WTC11 (cell line): ENCODE data around the gene ZNF787. TPM values are rescaled to one million over a fixed set of nuclear protein-coding genes. Genes with fewer than 3 reads are reported as not detected.

Experiments used
- ATF6 ChIP-seq: sonication (generic); formaldehyde crosslinking; IDR thresholded peaks from 2 replicates; pipeline ENCODE4 v1.8.1; 2023; ENCODE audit warnings: mild to moderate bottlenecking, missing genetic modification reagents
- CREM ChIP-seq: sonication (generic); formaldehyde crosslinking; IDR thresholded peaks from 2 replicates; pipeline ENCODE4 v1.8.1; 2022; ENCODE audit warnings: mild to moderate bottlenecking, missing genetic modification reagents, moderate library complexity
- E2F1 ChIP-seq: sonication (generic); formaldehyde crosslinking; IDR thresholded peaks from 2 replicates; pipeline ENCODE4 v1.8.0; 2022; ENCODE audit warnings: mild to moderate bottlenecking, missing genetic modification reagents
- EMX1 ChIP-seq: fragments of 250-450 bp; sonication (Bioruptor Pico); IDR thresholded peaks from 2 replicates; pipeline ENCODE4 v1.8.0; 2021; ENCODE audit warnings: mild to moderate bottlenecking
- ETV6 ChIP-seq: sonication (generic); formaldehyde crosslinking; IDR thresholded peaks from 2 replicates; pipeline ENCODE4 v1.8.1; 2022; ENCODE audit warnings: mild to moderate bottlenecking, missing genetic modification reagents
- FOXJ3 ChIP-seq: sonication (generic); formaldehyde crosslinking; IDR thresholded peaks from 2 replicates; pipeline ENCODE4 v1.9.0; 2021; ENCODE audit warnings: missing genetic modification reagents, mild to moderate bottlenecking, borderline replicate concordance
- HMGA2 ChIP-seq: fragments of 250-450 bp; sonication (Bioruptor Pico); IDR thresholded peaks from 2 replicates; pipeline ENCODE4 v1.4.0; 2021; ENCODE audit warnings: mild to moderate bottlenecking, moderate library complexity
- JAZF1 ChIP-seq: fragments of 250-450 bp; sonication (Bioruptor Pico); IDR thresholded peaks from 2 replicates; pipeline ENCODE4 v1.9.0; 2021; ENCODE audit warnings: moderate library complexity, mild to moderate bottlenecking, inconsistent platforms
- KAT7 ChIP-seq: sonication (generic); formaldehyde crosslinking; IDR thresholded peaks from 2 replicates; pipeline ENCODE4 v1.8.1; 2023; ENCODE audit warnings: missing genetic modification reagents, mild to moderate bottlenecking, borderline replicate concordance
- MLX ChIP-seq: sonication (generic); formaldehyde crosslinking; IDR thresholded peaks from 2 replicates; pipeline ENCODE4 v1.8.1; 2023; ENCODE audit warnings: mild to moderate bottlenecking, missing genetic modification reagents, moderate library complexity
- MXD4 ChIP-seq: fragments of 250-450 bp; sonication (Bioruptor Pico); IDR thresholded peaks from 2 replicates; pipeline ENCODE4 v1.8.0; 2021; ENCODE audit warnings: mild to moderate bottlenecking, moderate library complexity, borderline replicate concordance
- MYBL2 ChIP-seq: sonication (generic); formaldehyde crosslinking; IDR thresholded peaks from 2 replicates; pipeline ENCODE4 v1.8.1; 2023; ENCODE audit warnings: mild to moderate bottlenecking, moderate library complexity, missing genetic modification reagents
- NFE2L1 ChIP-seq: sonication (generic); formaldehyde crosslinking; IDR thresholded peaks from 2 replicates; pipeline ENCODE4 v1.8.1; 2023; ENCODE audit warnings: missing genetic modification reagents
- RELA ChIP-seq: sonication (generic); formaldehyde crosslinking; IDR thresholded peaks from 2 replicates; pipeline ENCODE4 v1.8.1; 2022; ENCODE audit warnings: missing genetic modification reagents, mild to moderate bottlenecking, borderline replicate concordance
- SOX15 ChIP-seq: fragments of 250-450 bp; sonication (Bioruptor Pico); IDR thresholded peaks from 2 replicates; pipeline ENCODE4 v1.9.0; 2021; ENCODE audit warnings: mild to moderate bottlenecking
- TCF7 ChIP-seq: sonication (generic); formaldehyde crosslinking; IDR thresholded peaks from 2 replicates; pipeline ENCODE4 v1.8.0; 2022; ENCODE audit warnings: mild to moderate bottlenecking, low read depth, missing genetic modification reagents, moderate library complexity
- ZBTB21 ChIP-seq: sonication (generic); formaldehyde crosslinking; IDR thresholded peaks from 2 replicates; pipeline ENCODE4 v1.8.1; 2023; ENCODE audit warnings: mild to moderate bottlenecking, missing genetic modification reagents, borderline replicate concordance
- ZNF232 ChIP-seq: sonication (generic); formaldehyde crosslinking; IDR thresholded peaks from 2 replicates; pipeline ENCODE4 v1.8.0; 2022; ENCODE audit warnings: mild to moderate bottlenecking, missing genetic modification reagents
- ZNF263 ChIP-seq: sonication (generic); formaldehyde crosslinking; IDR thresholded peaks from 2 replicates; pipeline ENCODE4 v1.8.1; 2022; ENCODE audit warnings: low read depth, mild to moderate bottlenecking, moderate library complexity, missing genetic modification reagents
- ZNF317 ChIP-seq: sonication (generic); formaldehyde crosslinking; IDR thresholded peaks from 2 replicates; pipeline ENCODE4 v1.8.1; 2023; ENCODE audit warnings: low read depth, mild to moderate bottlenecking, moderate library complexity, missing genetic modification reagents, borderline replicate concordance
- ZNF416 ChIP-seq: fragments of 250-450 bp; sonication (Bioruptor Pico); IDR thresholded peaks from 2 replicates; pipeline ENCODE4 v1.9.0; 2021; ENCODE audit warnings: mild to moderate bottlenecking, inconsistent platforms
- ZSCAN18 ChIP-seq: fragments of 250-450 bp; sonication (Bioruptor Pico); IDR thresholded peaks from 2 replicates; pipeline ENCODE4 v2.1.2; 2022; ENCODE audit warnings: mild to moderate bottlenecking, moderate library complexity
- total RNA-seq: library from RNA; stranded (reverse); gene quantifications from 3 replicates; pipeline ENCODE4 v1.2.3, GENCODE V29; 2021
- TF ChIP-seq, protein P1 (sequence below): fragments of 250-450 bp; sonication (Bioruptor Pico); IDR thresholded peaks from 2 replicates; pipeline ENCODE4 v1.9.0; 2021; ENCODE audit warnings: mild to moderate bottlenecking
- TF ChIP-seq, protein P2 (sequence below): sonication (generic); formaldehyde crosslinking; IDR thresholded peaks from 2 replicates; pipeline ENCODE4 v1.8.0; 2022; ENCODE audit warnings: mild to moderate bottlenecking, missing genetic modification reagents
- TF ChIP-seq, protein P3 (sequence below): sonication (generic); formaldehyde crosslinking; IDR thresholded peaks from 2 replicates; pipeline ENCODE4 v1.8.1; 2022; ENCODE audit warnings: mild to moderate bottlenecking, moderate library complexity, missing genetic modification reagents
- TF ChIP-seq, protein P4 (sequence below): sonication (generic); formaldehyde crosslinking; IDR thresholded peaks from 2 replicates; pipeline ENCODE4 v1.8.0; 2022; ENCODE audit warnings: mild to moderate bottlenecking, missing genetic modification reagents
- TF ChIP-seq, protein P5 (sequence below): sonication (generic); formaldehyde crosslinking; conservative IDR thresholded peaks from 2 replicates; pipeline ENCODE4 v1.8.1; 2022; ENCODE audit warnings: mild to moderate bottlenecking, missing genetic modification reagents
- TF ChIP-seq, protein P6 (sequence below): sonication (generic); formaldehyde crosslinking; IDR thresholded peaks from 2 replicates; pipeline ENCODE4 v1.8.1; 2022; ENCODE audit warnings: low read depth, mild to moderate bottlenecking, moderate library complexity, missing genetic modification reagents, borderline replicate concordance

The ZNF787 gene
- total RNA-seq, 1 experiment from 2014 or later = 62.9 TPM

DNA sequence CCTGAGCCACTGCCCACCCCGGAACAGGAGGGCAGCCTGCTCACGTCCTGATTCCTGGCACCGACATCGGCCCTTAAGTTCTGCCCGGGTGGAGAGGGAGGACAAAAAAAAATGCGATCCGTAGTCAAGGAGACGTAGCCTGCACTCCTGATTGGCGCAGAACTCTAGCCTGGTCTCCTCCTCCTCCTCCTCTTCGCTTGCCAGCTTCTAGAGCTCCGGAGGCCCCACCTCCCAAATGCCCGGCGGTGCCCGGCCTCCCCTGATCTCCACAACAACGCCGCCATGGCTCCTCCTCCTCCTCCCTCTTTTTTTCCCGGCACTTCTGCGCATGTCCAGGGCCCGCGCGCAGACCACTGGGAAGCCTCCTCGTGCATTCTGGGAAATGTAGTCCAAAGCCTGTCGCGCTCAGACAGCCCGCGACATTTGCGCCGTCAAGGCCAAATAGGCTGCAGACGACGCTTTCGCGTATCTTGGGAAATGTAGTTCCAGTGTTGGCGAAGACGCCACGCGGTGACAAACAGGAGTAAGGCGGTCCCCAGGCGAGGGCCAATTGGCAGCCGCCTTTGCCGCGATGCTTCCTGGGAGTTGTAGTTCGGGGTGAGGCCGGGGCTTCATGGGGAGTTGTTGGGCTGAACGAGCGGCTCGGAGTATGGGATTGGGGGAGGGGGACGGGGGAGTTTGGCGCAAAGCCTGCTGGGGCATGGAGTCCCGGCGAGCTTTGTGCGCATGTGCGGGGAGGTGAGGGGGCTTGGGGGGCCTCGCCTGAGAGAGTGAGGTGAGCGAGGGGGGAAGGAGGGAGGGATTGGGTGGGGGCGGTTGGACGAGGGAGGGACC is 19.7 kb upstream of the ZNF787 start, which contains the start of gene ZNF444 (continued):
- TF ChIP-seq, protein P1, sequence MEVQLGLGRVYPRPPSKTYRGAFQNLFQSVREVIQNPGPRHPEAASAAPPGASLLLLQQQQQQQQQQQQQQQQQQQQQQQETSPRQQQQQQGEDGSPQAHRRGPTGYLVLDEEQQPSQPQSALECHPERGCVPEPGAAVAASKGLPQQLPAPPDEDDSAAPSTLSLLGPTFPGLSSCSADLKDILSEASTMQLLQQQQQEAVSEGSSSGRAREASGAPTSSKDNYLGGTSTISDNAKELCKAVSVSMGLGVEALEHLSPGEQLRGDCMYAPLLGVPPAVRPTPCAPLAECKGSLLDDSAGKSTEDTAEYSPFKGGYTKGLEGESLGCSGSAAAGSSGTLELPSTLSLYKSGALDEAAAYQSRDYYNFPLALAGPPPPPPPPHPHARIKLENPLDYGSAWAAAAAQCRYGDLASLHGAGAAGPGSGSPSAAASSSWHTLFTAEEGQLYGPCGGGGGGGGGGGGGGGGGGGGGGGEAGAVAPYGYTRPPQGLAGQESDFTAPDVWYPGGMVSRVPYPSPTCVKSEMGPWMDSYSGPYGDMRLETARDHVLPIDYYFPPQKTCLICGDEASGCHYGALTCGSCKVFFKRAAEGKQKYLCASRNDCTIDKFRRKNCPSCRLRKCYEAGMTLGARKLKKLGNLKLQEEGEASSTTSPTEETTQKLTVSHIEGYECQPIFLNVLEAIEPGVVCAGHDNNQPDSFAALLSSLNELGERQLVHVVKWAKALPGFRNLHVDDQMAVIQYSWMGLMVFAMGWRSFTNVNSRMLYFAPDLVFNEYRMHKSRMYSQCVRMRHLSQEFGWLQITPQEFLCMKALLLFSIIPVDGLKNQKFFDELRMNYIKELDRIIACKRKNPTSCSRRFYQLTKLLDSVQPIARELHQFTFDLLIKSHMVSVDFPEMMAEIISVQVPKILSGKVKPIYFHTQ (CRISPR knock-in tag) = no peak
- TF ChIP-seq EMX1 (CRISPR knock-in tag) (no peak), TCF7 (CRISPR knock-in tag) (no peak), MXD4 (CRISPR knock-in tag) (no peak), ZNF232 (CRISPR knock-in tag) (no peak), E2F1 (CRISPR knock-in tag) (no peak), MLX (CRISPR knock-in tag) (no peak), ZNF263 (CRISPR knock-in tag) (no peak), SOX15 (CRISPR knock-in tag) (no peak), JAZF1 (no peak), KAT7 (CRISPR knock-in tag) (no peak), ZBTB21 (CRISPR knock-in tag) (no peak), ZNF416 (CRISPR knock-in tag) (no peak), FOXJ3 (CRISPR knock-in tag) (no peak), MYBL2 (CRISPR knock-in tag) (no peak), CREM (peak; percentile 87), NFE2L1 (CRISPR knock-in tag) (no peak), HMGA2 (CRISPR knock-in tag) (no peak), ATF6 (CRISPR knock-in tag) (no peak), ETV6 (CRISPR knock-in tag) (no peak; the same call in 1 of the 2 replicates), RELA (CRISPR knock-in tag) (no peak), ZNF317 (CRISPR knock-in tag) (no peak), ZSCAN18 (CRISPR knock-in tag) (no peak)
- TF ChIP-seq, protein P2, sequence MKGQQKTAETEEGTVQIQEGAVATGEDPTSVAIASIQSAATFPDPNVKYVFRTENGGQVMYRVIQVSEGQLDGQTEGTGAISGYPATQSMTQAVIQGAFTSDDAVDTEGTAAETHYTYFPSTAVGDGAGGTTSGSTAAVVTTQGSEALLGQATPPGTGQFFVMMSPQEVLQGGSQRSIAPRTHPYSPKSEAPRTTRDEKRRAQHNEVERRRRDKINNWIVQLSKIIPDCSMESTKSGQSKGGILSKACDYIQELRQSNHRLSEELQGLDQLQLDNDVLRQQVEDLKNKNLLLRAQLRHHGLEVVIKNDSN (CRISPR knock-in tag) = no peak
- TF ChIP-seq, protein P3, sequence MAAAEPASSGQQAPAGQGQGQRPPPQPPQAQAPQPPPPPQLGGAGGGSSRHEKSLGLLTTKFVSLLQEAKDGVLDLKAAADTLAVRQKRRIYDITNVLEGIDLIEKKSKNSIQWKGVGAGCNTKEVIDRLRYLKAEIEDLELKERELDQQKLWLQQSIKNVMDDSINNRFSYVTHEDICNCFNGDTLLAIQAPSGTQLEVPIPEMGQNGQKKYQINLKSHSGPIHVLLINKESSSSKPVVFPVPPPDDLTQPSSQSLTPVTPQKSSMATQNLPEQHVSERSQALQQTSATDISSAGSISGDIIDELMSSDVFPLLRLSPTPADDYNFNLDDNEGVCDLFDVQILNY (CRISPR knock-in tag) = 0 out of 2 replicates have a peak, but pooled peaks have one; percentile 35
- TF ChIP-seq, protein P4, sequence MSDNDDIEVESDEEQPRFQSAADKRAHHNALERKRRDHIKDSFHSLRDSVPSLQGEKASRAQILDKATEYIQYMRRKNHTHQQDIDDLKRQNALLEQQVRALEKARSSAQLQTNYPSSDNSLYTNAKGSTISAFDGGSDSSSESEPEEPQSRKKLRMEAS (CRISPR knock-in tag) = peak; percentile 67; the same call in 1 of the 2 replicates
- TF ChIP-seq, protein P5, sequence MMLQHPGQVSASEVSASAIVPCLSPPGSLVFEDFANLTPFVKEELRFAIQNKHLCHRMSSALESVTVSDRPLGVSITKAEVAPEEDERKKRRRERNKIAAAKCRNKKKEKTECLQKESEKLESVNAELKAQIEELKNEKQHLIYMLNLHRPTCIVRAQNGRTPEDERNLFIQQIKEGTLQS (CRISPR knock-in tag) = no peak
- TF ChIP-seq, protein P6, sequence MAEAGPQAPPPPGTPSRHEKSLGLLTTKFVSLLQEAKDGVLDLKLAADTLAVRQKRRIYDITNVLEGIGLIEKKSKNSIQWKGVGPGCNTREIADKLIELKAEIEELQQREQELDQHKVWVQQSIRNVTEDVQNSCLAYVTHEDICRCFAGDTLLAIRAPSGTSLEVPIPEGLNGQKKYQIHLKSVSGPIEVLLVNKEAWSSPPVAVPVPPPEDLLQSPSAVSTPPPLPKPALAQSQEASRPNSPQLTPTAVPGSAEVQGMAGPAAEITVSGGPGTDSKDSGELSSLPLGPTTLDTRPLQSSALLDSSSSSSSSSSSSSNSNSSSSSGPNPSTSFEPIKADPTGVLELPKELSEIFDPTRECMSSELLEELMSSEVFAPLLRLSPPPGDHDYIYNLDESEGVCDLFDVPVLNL = no peak
